Liver (tissue), 9 donors: ENCODE results near the gene MTARC1. TPM values are rescaled to one million over a fixed set of nuclear protein-coding genes. Genes with fewer than 3 reads are reported as not detected.
A peak's percentile ranks its signal among the peaks of the same experiment; 100 is the strongest.

Experiments used
- DNase-seq: peaks from one replicate; pipeline ENCODE4 v3.0.0-alpha.2; 2017; ENCODE audit warnings: low spot score
- H3K27ac ChIP-seq, 2 donors: one replicate each; pipeline ENCODE4 v1.7.0; 2013; ENCODE audit warnings: inconsistent platforms in 2 of 2, low read length in 2 of 2, control low read depth in 1 of 2, low read depth in 1 of 2, mild to moderate bottlenecking in 1 of 2
- H3K27me3 ChIP-seq, 4 donors: one replicate each; pipeline versions ENCODE4 v1.6.1 to v1.7.0; 2013; ENCODE audit warnings: low read length in 3 of 4, inconsistent platforms in 1 of 4, mild to moderate bottlenecking in 1 of 4, moderate library complexity in 1 of 4; ENCODE audit not compliant: control insufficient read depth in 4 of 4, insufficient read depth in 4 of 4
- H3K36me3 ChIP-seq, 4 donors: one replicate each; pipeline versions ENCODE4 v1.6.1 to v1.7.0; 2013; ENCODE audit warnings: low read length in 3 of 4, mild to moderate bottlenecking in 3 of 4, low read depth in 1 of 4, moderate library complexity in 1 of 4; ENCODE audit not compliant: control insufficient read depth in 4 of 4, insufficient read depth in 3 of 4
- H3K4me1 ChIP-seq, 4 donors: one replicate each; pipeline versions ENCODE4 v1.6.1 to v1.7.0; 2013; ENCODE audit warnings: low read length in 3 of 4, mild to moderate bottlenecking in 3 of 4, moderate library complexity in 1 of 4; ENCODE audit not compliant: control insufficient read depth in 4 of 4, insufficient read depth in 4 of 4
- H3K4me3 ChIP-seq, 3 donors: one replicate each; pipeline versions ENCODE4 v1.6.1 to v1.7.0; 2013; ENCODE audit warnings: low read length in 3 of 3, control low read depth in 1 of 3, low read depth in 1 of 3, mild to moderate bottlenecking in 1 of 3
- H3K9ac ChIP-seq, 2 donors: one replicate each; pipeline ENCODE4 v1.7.0; 2013; ENCODE audit warnings: low read length in 2 of 2, mild to moderate bottlenecking in 2 of 2, moderate library complexity in 2 of 2, control low read depth in 1 of 2, low read depth in 1 of 2
- H3K9me3 ChIP-seq, 4 donors: one replicate each; pipeline versions ENCODE4 v1.6.1 to v1.7.0; 2013; ENCODE audit warnings: low read length in 3 of 4; ENCODE audit not compliant: control insufficient read depth in 4 of 4
- ATF3 ChIP-seq: IDR thresholded peaks from 2 replicates; pipeline ENCODE4 v1.6.1; 2016; ENCODE audit warnings: antibody characterized with exemption
- CTCF ChIP-seq: fragments of 150-350 bp; IDR thresholded peaks from 2 replicates; pipeline ENCODE4 v1.5.1; 2017; ENCODE audit warnings: improper control_type of control experiment, low read depth, low read length; ENCODE audit not compliant: missing input control
- EGR1 ChIP-seq, 2 donors: IDR thresholded peaks; 2 replicates each; pipeline ENCODE4 v1.6.1; 2016 to 2018; ENCODE audit warnings: antibody characterized with exemption in 2 of 2, low read depth in 2 of 2
- FOXA1 ChIP-seq: IDR thresholded peaks from 2 replicates; pipeline ENCODE4 v1.6.1; 2016; ENCODE audit warnings: antibody characterized with exemption
- FOXA2 ChIP-seq: IDR thresholded peaks from 2 replicates; pipeline ENCODE4 v1.6.1; 2016; ENCODE audit warnings: antibody characterized with exemption
- GABPA ChIP-seq, 2 donors: IDR thresholded peaks in 1 of 2; conservative IDR thresholded peaks in 1 of 2; 2 replicates each; pipeline ENCODE4 v1.6.1; 2016; ENCODE audit warnings: antibody characterized with exemption in 2 of 2, mild to moderate bottlenecking in 1 of 2, moderate library complexity in 1 of 2
- HNF4A ChIP-seq, 2 donors: conservative IDR thresholded peaks; 2 replicates each; pipeline ENCODE4 v1.6.1; 2016; ENCODE audit warnings: antibody characterized with exemption in 2 of 2, mild to moderate bottlenecking in 2 of 2
- HNF4G ChIP-seq: IDR thresholded peaks from 2 replicates; pipeline ENCODE4 v1.6.1; 2016; ENCODE audit warnings: antibody characterized with exemption
- JUND ChIP-seq, 2 donors: IDR thresholded peaks; 2 replicates each; pipeline ENCODE4 v1.6.1; 2016; ENCODE audit warnings: antibody characterized with exemption in 2 of 2
- MAX ChIP-seq: IDR thresholded peaks from 2 replicates; pipeline ENCODE4 v1.6.1; 2016; ENCODE audit warnings: antibody characterized with exemption
- NR2F2 ChIP-seq: IDR thresholded peaks from 2 replicates; pipeline ENCODE4 v1.6.1; 2016; ENCODE audit warnings: antibody characterized with exemption
- RAD21 ChIP-seq, 2 donors: IDR thresholded peaks; 2 replicates each; pipeline ENCODE4 v1.6.1; 2016; ENCODE audit warnings: antibody characterized with exemption in 2 of 2, mild to moderate bottlenecking in 2 of 2
- REST ChIP-seq: IDR thresholded peaks from 2 replicates; pipeline ENCODE4 v1.6.1; 2016; ENCODE audit warnings: antibody characterized with exemption, mild to moderate bottlenecking
- RXRA ChIP-seq, 2 donors: IDR thresholded peaks; 2 replicates each; pipeline ENCODE4 v1.6.1; 2017 to 2018; ENCODE audit warnings: antibody characterized with exemption in 2 of 2, mild to moderate bottlenecking in 1 of 2
- SP1 ChIP-seq: IDR thresholded peaks from 2 replicates; pipeline ENCODE4 v1.6.1; 2018; ENCODE audit warnings: antibody characterized with exemption, mild to moderate bottlenecking
- TAF1 ChIP-seq: conservative IDR thresholded peaks from 2 replicates; pipeline ENCODE4 v1.6.1; 2016; ENCODE audit warnings: antibody characterized with exemption, mild to moderate bottlenecking
- YY1 ChIP-seq: IDR thresholded peaks from 2 replicates; pipeline ENCODE4 v1.6.1; 2016; ENCODE audit warnings: antibody characterized with exemption, mild to moderate bottlenecking
- ZBTB33 ChIP-seq: IDR thresholded peaks from 2 replicates; pipeline ENCODE4 v1.6.1; 2016; ENCODE audit warnings: antibody characterized with exemption
- WGBS: extraction: QIAGEN DNeasy Blood & Tissue Kit; methylation state at CpG from one replicate; pipeline ENCODE4 v1.1.7; 2013; 5-methylcytosine and 5-hydroxymethylcytosine counted together
- polyA plus RNA-seq, 2 donors: library from polyadenylated mRNA; stranded (reverse) in 1 of 2; unstranded in 1 of 2; fragments of 200-250 nt in 1 of 2; fragments of >200 nt in 1 of 2; fragmentation: Nextera tagmentation in 1 of 2; extraction: Ambion mirVana in 1 of 2; gene quantifications; one replicate each; pipeline versions ENCODE4 v1.2.1 to v1.2.3, GENCODE V29; 2013 to 2015
- total RNA-seq, 2 donors: library from RNA; depleted of rRNA; stranded (reverse); fragments of >200 nt; gene quantifications; one replicate each; pipeline ENCODE4 v1.2.3, GENCODE V29; 2014
- donor health status: healthy.
- donor health status: healthy.
- donor health status: healthy.
- donor health status: healthy.
- donor health status: healthy.

MTARC1 gene
- total and polyA plus RNA-seq, 4 donors: 9.8 to 71.3 (median 21.5) TPM

GRCh38 chr1:220764757-220765156 lies 22.0 kb upstream of the MTARC1 start:
- no peak overlapping the region for H3K4me3 ChIP-seq
- no peak for DNase-seq
- H3K9me3 ChIP-seq: no peaks in the 10 kb centered on the region
- H3K27me3 ChIP-seq: no peaks in the 10 kb centered on the region
- H3K36me3 ChIP-seq: peaks cover 2 to 26% (median 7%) of the 10 kb centered on the region in 4 donors
- H3K9ac ChIP-seq: no peak overlapping the region
- peaks cover 14 to 73% (median 62%) of the 10 kb centered on the region in 4 donors for H3K4me1 ChIP-seq
- TF ChIP-seq RAD21 (IDR thresholded peaks at IDR 0.05) (no peak), FOXA1 (no peak), EGR1 (IDR thresholded peaks at IDR 0.05; ENCODE audit: low read depth in 2 of 2) (no peak), GABPA (IDR thresholded peaks at IDR 0.05 in 1 of 2, conservative IDR thresholded peaks at IDR 0.05 in 1 of 2) (no peak)
- no peak overlapping the region for H3K27ac ChIP-seq
- 87% methylated on average over 3 of the region's 3 CpGs for WGBS

- DNase-seq: no peak
- Histone ChIP-seq H3K27me3 (no peaks in the 10 kb centered on the region), H3K4me3 (peak overlapping the region in 1 of 3 donors; percentile 1), H3K27ac (peak overlapping the region; percentile 85), H3K9me3 (no peaks in the 10 kb centered on the region), H3K4me1 (peaks cover 8 to 59% (median 45%) of the 10 kb centered on the region in 4 donors), H3K36me3 (peaks cover 6 to 42% (median 19%) of the 10 kb centered on the region in 4 donors), H3K9ac (no peak overlapping the region)
- WGBS: 16% methylated on average over 8 of the region's 8 CpGs
- TF ChIP-seq RXRA (IDR thresholded peaks at IDR 0.05) (peak; percentile 82 to 88), GABPA (IDR thresholded peaks at IDR 0.05 in 1 of 2, conservative IDR thresholded peaks at IDR 0.05 in 1 of 2) (peak in 1 of 2 donors; percentile 35), CTCF (no peak), RAD21 (IDR thresholded peaks at IDR 0.05) (peak in 1 of 2 donors; percentile 22), ZBTB33 (peak; percentile 64), REST (peak; percentile 47), FOXA1 (peak; percentile 26), ATF3 (peak; percentile 33), EGR1 (IDR thresholded peaks at IDR 0.05; ENCODE audit: low read depth in 2 of 2) (peak in 1 of 2 donors; percentile 62), MAX (peak; percentile 95), YY1 (peak; percentile 78), FOXA2 (no peak), HNF4A (conservative IDR thresholded peaks at IDR 0.05) (peak; percentile 95 to 98), NR2F2 (peak; percentile 69), JUND (IDR thresholded peaks at IDR 0.05) (peak; percentile 36 to 82), SP1 (peak; percentile 95), TAF1 (no peak), HNF4G (peak; percentile 91)
These were observed 19.2 kb upstream of the MTARC1 start for GRCh38 chr1:220767312-220768125.
